SU-DHL-6 (cell line): ENCODE results near the gene CATSPER2.
"Not testable (repeated sequence)": the region's sequence is repeated elsewhere in the genome, so short reads cannot be mapped to it uniquely, and the experiment has no call there.

Experiments used
- CTCF ChIP-seq: fragments of 200-600 bp; sonication (generic); IDR thresholded peaks from one replicate; pipeline ENCODE4 v1.5.1; 2017; ENCODE audit warnings: antibody characterized with exemption, mild to moderate bottlenecking, low read length, moderate library complexity; ENCODE audit not compliant: insufficient read depth, poor library complexity, severe bottlenecking
- EZH2phosphoT487 ChIP-seq: fragments of 200-600 bp; sonication (generic), shearing (Covaris generic); conservative IDR thresholded peaks from 2 replicates; pipeline ENCODE4 v1.6.1; 2018; ENCODE audit warnings: mild to moderate bottlenecking, antibody characterized with exemption, low read length, moderate library complexity, mixed read lengths

GRCh38 chr15:43638464-43639204 lies 10.0 kb downstream of the CATSPER2 start:
- TF ChIP-seq CTCF, EZH2phosphoT487: not testable (repeated sequence)
